Progenitor cell of endocrine pancreas (in vitro differentiated cells): Measurements from ENCODE around the gene ENO3. TPM values are rescaled to one million over a fixed set of nuclear protein-coding genes. Genes with fewer than 3 reads are reported as not detected.
A peak's percentile ranks its signal among the peaks of the same experiment; 100 is the strongest.
"Not testable (repeated sequence)": the region's sequence is repeated elsewhere in the genome, so short reads cannot be mapped to it uniquely, and the experiment has no call there.

Source experiments
- DNase-seq: peaks from one replicate; pipeline ENCODE4 v3.0.0; 2021; ENCODE audit warnings: low spot score; ENCODE audit not compliant: unreplicated experiment
- H3K27ac Mint-ChIP-seq: 2 replicates; pipeline ENCODE4 v1.8.0; 2021; ENCODE audit warnings: mild to moderate bottlenecking, moderate library complexity, mixed read lengths
- H3K27me3 Mint-ChIP-seq: 2 replicates; pipeline ENCODE4 v1.8.0; 2021; ENCODE audit warnings: mixed read lengths
- H3K36me3 Mint-ChIP-seq: 2 replicates; pipeline ENCODE4 v1.8.0; 2022; ENCODE audit warnings: mixed read lengths; ENCODE audit not compliant: insufficient read depth
- H3K4me1 Mint-ChIP-seq: 2 replicates; pipeline ENCODE4 v1.8.0; 2021; ENCODE audit warnings: low read depth, mixed read lengths
- H3K4me3 Mint-ChIP-seq: 2 replicates; pipeline ENCODE4 v1.8.0; 2021; ENCODE audit warnings: low read depth, mild to moderate bottlenecking, moderate library complexity, mixed read lengths
- H3K9me3 Mint-ChIP-seq: 2 replicates; pipeline ENCODE4 v1.8.0; 2021; ENCODE audit warnings: low read depth, mixed read lengths
- long read RNA-seq: library from polyadenylated mRNA; unstranded; transcript quantifications from one replicate; pipeline ENCODE4 v2.0.0, GENCODE V29; 2020
- total RNA-seq: library from RNA; stranded (reverse); gene quantifications from 2 replicates; pipeline ENCODE4 v1.2.1, GENCODE V29; 2021
- TF ChIP-seq, protein P1 (sequence below): fragments of 200-600 bp; sonication (generic); IDR thresholded peaks from one replicate; pipeline ENCODE4 v1.5.0; 2021; ENCODE audit warnings: antibody characterized with exemption, mild to moderate bottlenecking; ENCODE audit not compliant: unreplicated experiment

The ENO3 gene
- total RNA-seq, result 23.4 and 25.8 TPM in 2 replicates
- long read RNA-seq, partial matches to known transcripts, result 0 of 12 reads
- long read RNA-seq, other reads (novel, unspliced or antisense), result 11 of 12 reads

DNA sequence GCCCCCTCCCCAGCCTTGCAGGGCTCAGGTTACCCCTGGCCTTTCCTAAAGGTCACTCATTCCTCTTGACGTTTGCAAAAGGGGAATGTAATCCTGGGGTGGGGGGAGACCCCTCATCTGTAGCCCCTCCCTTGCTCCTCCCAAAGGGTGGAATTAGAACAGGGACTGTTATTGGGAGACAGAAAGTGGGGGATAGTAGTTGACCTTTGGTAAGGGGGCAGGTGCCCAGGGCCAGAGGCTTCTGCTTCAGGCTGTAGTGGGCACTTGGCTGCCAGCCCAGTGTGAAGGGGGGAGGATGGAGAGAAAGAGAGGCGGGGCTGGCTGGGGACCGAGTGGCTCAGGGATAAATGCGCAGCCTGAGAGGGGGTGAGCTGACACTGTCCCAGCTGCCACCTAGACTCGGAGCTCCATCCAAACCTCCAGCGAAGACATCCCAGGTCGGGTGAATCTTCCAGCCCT is at the start of gene ENO3:
ENO3 (plus strand) TSS at position 374 of the 459 bp plus-strand sequence. CDS start 711 bp downstream, outside the sequence.
- Mint-ChIP-seq H3K9me3 (no peaks in the 10 kb centered on the region), H3K4me3 (peak within 1 kb of the TSS; percentile 69), H3K4me1 (peaks cover 31% of the 10 kb centered on the region), H3K27ac (peak within 1 kb of the TSS; percentile 92), H3K36me3 (peaks cover 4% of the 10 kb centered on the region), H3K27me3 (no peaks in the 10 kb centered on the region)
- DNase-seq, result no peak
- TF ChIP-seq, protein P1, sequence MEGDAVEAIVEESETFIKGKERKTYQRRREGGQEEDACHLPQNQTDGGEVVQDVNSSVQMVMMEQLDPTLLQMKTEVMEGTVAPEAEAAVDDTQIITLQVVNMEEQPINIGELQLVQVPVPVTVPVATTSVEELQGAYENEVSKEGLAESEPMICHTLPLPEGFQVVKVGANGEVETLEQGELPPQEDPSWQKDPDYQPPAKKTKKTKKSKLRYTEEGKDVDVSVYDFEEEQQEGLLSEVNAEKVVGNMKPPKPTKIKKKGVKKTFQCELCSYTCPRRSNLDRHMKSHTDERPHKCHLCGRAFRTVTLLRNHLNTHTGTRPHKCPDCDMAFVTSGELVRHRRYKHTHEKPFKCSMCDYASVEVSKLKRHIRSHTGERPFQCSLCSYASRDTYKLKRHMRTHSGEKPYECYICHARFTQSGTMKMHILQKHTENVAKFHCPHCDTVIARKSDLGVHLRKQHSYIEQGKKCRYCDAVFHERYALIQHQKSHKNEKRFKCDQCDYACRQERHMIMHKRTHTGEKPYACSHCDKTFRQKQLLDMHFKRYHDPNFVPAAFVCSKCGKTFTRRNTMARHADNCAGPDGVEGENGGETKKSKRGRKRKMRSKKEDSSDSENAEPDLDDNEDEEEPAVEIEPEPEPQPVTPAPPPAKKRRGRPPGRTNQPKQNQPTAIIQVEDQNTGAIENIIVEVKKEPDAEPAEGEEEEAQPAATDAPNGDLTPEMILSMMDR, result no peak

DNA sequence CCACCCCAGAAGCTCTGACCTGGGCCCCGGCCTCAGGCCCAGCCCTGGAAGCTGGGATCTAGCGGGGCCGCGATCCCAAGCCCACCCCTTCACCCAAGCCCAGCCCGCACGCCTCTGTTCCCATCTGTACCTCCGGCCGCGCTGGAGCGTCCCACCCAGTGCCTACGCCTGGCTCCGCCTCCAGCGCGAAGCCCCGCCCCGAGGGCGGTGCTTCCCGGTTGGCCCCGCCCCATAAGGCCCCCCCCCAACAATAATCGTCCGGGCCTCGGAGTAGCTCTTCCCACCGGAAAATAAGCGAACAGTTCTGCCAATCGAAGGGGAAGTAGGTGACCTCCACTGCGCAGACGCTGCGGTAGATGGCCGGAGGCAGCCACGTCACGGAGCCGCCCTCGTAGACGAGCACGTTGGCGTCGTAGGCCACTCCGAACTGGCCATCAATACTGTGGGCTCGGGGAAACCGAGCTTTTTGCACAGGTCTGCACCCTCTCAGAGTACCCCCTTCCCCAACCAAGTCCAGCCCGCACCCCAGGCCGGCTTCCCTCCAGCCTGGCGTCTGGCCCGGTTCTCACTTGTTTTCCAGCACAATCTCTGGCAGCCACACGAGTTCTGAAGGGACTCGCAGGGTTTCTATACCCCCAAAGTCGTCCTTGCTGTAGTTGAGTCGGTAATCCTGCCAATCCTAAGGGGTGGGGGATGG is 49.1 kb upstream of the ENO3 start:
- no peak overlapping the region for H3K27ac Mint-ChIP-seq
- H3K36me3 Mint-ChIP-seq, result peaks cover 1% of the 10 kb centered on the region
- TF ChIP-seq, protein P1, result no peak
- H3K9me3 Mint-ChIP-seq, result no peaks in the 10 kb centered on the region
- peaks cover 27% of the 10 kb centered on the region for H3K27me3 Mint-ChIP-seq
- H3K4me1 Mint-ChIP-seq, result peaks cover 8% of the 10 kb centered on the region
- H3K4me3 Mint-ChIP-seq, result no peak overlapping the region
- no peak for DNase-seq

- H3K36me3 Mint-ChIP-seq, result peaks cover 1% of the 10 kb centered on the region
- H3K9me3 Mint-ChIP-seq, result no peaks in the 10 kb centered on the region
- DNase-seq, result no peak
- H3K4me3 Mint-ChIP-seq, result no peak overlapping the region
- H3K27ac Mint-ChIP-seq, result no peak overlapping the region
- TF ChIP-seq, protein P1, result no peak
- peaks cover 30% of the 10 kb centered on the region for H3K27me3 Mint-ChIP-seq
- H3K4me1 Mint-ChIP-seq, result peaks cover 8% of the 10 kb centered on the region
Measured at GRCh38 chr17:4902540-4902939, 48.4 kb upstream of the ENO3 start.

DNA sequence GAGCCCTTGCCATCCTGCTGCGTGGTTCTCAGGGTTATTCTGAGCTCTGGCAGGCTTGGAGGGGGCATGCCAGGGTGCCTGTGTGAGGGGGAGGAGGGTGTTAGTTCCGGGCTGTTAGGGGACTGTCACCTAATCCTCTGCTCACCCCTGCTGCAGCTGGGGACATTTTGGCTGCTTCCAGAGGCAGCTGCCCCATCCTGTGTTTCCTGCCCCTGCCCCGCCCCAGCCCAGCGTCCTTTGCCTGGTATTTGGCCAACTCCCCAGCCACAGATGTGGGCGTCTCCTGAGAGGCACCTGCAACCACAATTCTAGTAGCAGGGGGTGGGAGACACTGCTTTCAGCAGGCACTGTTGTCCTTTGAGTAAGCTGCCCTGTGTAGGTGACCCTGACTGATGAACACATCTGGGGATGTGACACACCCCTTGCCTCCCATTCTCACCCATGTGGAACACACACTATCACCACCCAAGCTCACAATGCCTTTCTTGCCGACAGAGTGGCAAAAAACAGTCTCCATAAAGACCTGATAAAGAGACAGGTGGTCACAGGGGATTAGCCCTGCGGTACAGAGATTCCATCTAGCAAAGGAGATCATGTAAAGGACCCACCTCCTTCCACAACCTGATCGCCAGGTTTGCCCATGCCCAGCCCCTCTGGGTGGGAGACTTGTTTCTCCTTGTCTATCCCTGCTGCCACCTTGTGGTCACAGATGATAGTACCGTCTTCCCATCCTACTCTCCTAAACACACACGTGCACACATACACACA is 47.7 kb upstream of the ENO3 start, which contains the start of gene CHRNE:
CHRNE (minus strand) TSS at position 48 of the 768 bp plus-strand sequence; CDS start at position 13, 35 bp downstream.
- Mint-ChIP-seq H3K4me3 (no peak within 1 kb of the TSS), H3K36me3 (peaks cover 1% of the 10 kb centered on the region), H3K9me3 (no peaks in the 10 kb centered on the region), H3K27me3 (peaks cover 30% of the 10 kb centered on the region), H3K27ac (peak within 1 kb of the TSS; percentile 32), H3K4me1 (peaks cover 8% of the 10 kb centered on the region)
- TF ChIP-seq, protein P1, result peak; percentile 75
- peak; percentile 63 for DNase-seq

DNA sequence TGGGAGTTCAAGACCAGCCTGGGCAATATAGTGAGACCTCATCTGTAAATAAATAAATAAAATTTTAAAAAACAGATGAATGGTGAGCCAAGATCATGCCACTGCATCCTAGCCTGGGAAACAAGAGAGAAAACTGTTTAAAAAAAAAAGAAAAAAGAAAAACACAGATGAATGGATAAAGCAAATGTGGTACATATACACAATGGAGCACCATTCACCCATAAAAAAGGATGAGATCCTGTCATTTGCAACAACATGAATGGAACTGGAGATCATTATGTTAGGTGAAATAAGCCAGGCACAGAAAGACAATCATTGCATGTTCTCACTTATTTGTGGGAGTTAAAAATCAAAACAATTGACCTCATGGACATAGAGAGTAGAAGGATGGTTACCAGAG is 44.3 kb upstream of the ENO3 start:
- not testable (repeated sequence) for H3K4me3 Mint-ChIP-seq, H3K36me3 Mint-ChIP-seq, DNase-seq, H3K9me3 Mint-ChIP-seq, H3K4me1 Mint-ChIP-seq, H3K27ac Mint-ChIP-seq
- peaks cover 20% of the 10 kb centered on the region for H3K27me3 Mint-ChIP-seq
